Mesenchymal stem cell (in vitro differentiated cells and primary cell): ENCODE measurements around the gene PDHX.

Experiments used
- DNase-seq: peaks from one replicate; pipeline ENCODE4 v3.0.0-alpha.2; 2013
- H2AFZ ChIP-seq: one replicate; pipeline ENCODE4 v1.6.1; 2013; ENCODE audit warnings: low read depth, mild to moderate bottlenecking, control low read depth, inconsistent platforms, low read length, moderate library complexity
- H2AK5ac ChIP-seq: 2 replicates; pipeline ENCODE4 v1.6.1; 2013; ENCODE audit warnings: low read length, moderate library complexity, mild to moderate bottlenecking, inconsistent platforms; ENCODE audit not compliant: severe bottlenecking
- H2BK120ac ChIP-seq: one replicate; pipeline ENCODE4 v1.6.1; 2013; ENCODE audit warnings: low read depth, mild to moderate bottlenecking, inconsistent platforms, low read length, moderate library complexity
- H2BK12ac ChIP-seq, 2 experiments: one replicate each; pipeline ENCODE4 v1.6.1; 2013; ENCODE audit warnings: inconsistent platforms in 2 of 2, low read length in 2 of 2, mild to moderate bottlenecking in 2 of 2, moderate library complexity in 2 of 2, control low read depth in 1 of 2
- H2BK15ac ChIP-seq: one replicate; pipeline ENCODE4 v1.6.1; 2013; ENCODE audit warnings: mild to moderate bottlenecking, low read depth, inconsistent platforms; ENCODE audit not compliant: poor library complexity, severe bottlenecking
- H2BK5ac ChIP-seq: 2 replicates; pipeline ENCODE4 v1.6.1; 2013; ENCODE audit warnings: low read depth, mild to moderate bottlenecking, low read length, control low read depth, inconsistent platforms; ENCODE audit not compliant: poor library complexity, severe bottlenecking
- H3K14ac ChIP-seq, 2 experiments: one replicate each; pipeline ENCODE4 v1.6.1; 2013; ENCODE audit warnings: inconsistent platforms in 2 of 2, low read length in 2 of 2, control low read depth in 1 of 2, mild to moderate bottlenecking in 1 of 2, moderate library complexity in 1 of 2
- H3K18ac ChIP-seq, 2 experiments: one replicate each; pipeline ENCODE4 v1.6.1; 2013; ENCODE audit warnings: inconsistent platforms in 2 of 2, low read length in 2 of 2, control low read depth in 1 of 2, low read depth in 1 of 2, mild to moderate bottlenecking in 1 of 2
- H3K23ac ChIP-seq, 2 experiments: one replicate each; pipeline ENCODE4 v1.6.1; 2013; ENCODE audit warnings: inconsistent platforms in 2 of 2, low read length in 2 of 2, mild to moderate bottlenecking in 2 of 2, moderate library complexity in 2 of 2, control low read depth in 1 of 2
- H3K27ac ChIP-seq: 2 replicates; pipeline ENCODE4 v1.5.1; 2013; ENCODE audit warnings: mild to moderate bottlenecking, moderate library complexity, low read length, control low read depth, inconsistent platforms; ENCODE audit not compliant: poor library complexity, severe bottlenecking
- H3K27me3 ChIP-seq, 2 experiments: 2 replicates each; pipeline versions ENCODE4 v1.6.1 to v1.7.0; 2013; ENCODE audit warnings: low read length in 2 of 2, mild to moderate bottlenecking in 2 of 2, moderate library complexity in 2 of 2, control low read depth in 1 of 2, inconsistent platforms in 1 of 2; ENCODE audit not compliant: control insufficient read depth in 1 of 2, insufficient read depth in 1 of 2
- H3K36me3 ChIP-seq, 2 experiments: 2 replicates each; pipeline versions ENCODE4 v1.6.1 to v1.7.0; 2013; ENCODE audit warnings: low read length in 2 of 2, control low read depth in 1 of 2, inconsistent platforms in 1 of 2, low read depth in 1 of 2, mild to moderate bottlenecking in 1 of 2; ENCODE audit not compliant: insufficient read depth in 2 of 2, control insufficient read depth in 1 of 2
- H3K4ac ChIP-seq, 2 experiments: one replicate each; pipeline ENCODE4 v1.6.1; 2013; ENCODE audit warnings: inconsistent platforms in 2 of 2, low read length in 2 of 2, mild to moderate bottlenecking in 2 of 2, moderate library complexity in 2 of 2, control low read depth in 1 of 2, low read depth in 1 of 2
- H3K4me1 ChIP-seq: 2 replicates; pipeline ENCODE4 v1.6.1; 2013; ENCODE audit warnings: low read depth, low read length, control low read depth; ENCODE audit not compliant: control insufficient read depth, insufficient read depth
- H3K4me2 ChIP-seq: 2 replicates; pipeline ENCODE4 v1.6.1; 2013; ENCODE audit warnings: low read length, mild to moderate bottlenecking, inconsistent platforms; ENCODE audit not compliant: poor library complexity, severe bottlenecking
- H3K4me3 ChIP-seq, 2 experiments: 2 replicates each; pipeline versions ENCODE4 v1.5.1 to v1.7.0; 2013; ENCODE audit warnings: low read length in 2 of 2, mild to moderate bottlenecking in 2 of 2, control low read depth in 1 of 2, low read depth in 1 of 2; ENCODE audit not compliant: insufficient read depth in 1 of 2
- H3K79me1 ChIP-seq: replicated peaks from 2 replicates; pipeline ENCODE4 v1.6.1; 2013; ENCODE audit warnings: mild to moderate bottlenecking, control low read depth, low read length, inconsistent platforms; ENCODE audit not compliant: poor library complexity, severe bottlenecking
- H3K9ac ChIP-seq: 2 replicates; pipeline ENCODE4 v1.7.0; 2013; ENCODE audit warnings: mild to moderate bottlenecking, low read length, moderate library complexity
- H3K9me3 ChIP-seq: 2 replicates; pipeline ENCODE4 v1.7.0; 2013; ENCODE audit warnings: mild to moderate bottlenecking, low read length; ENCODE audit not compliant: control insufficient read depth
- H4K8ac ChIP-seq: one replicate; pipeline ENCODE4 v1.6.1; 2013; ENCODE audit warnings: inconsistent platforms, mild to moderate bottlenecking, low read length, moderate library complexity
- H4K91ac ChIP-seq: one replicate; pipeline ENCODE4 v1.6.1; 2013; ENCODE audit warnings: mild to moderate bottlenecking, low read length, inconsistent platforms
- WGBS: methylation state at CpG from one replicate; pipeline ENCODE4 v1.1.7; 2013; ENCODE audit warnings: mixed read lengths; 5-methylcytosine and 5-hydroxymethylcytosine counted together

The PDHX gene

DNA sequence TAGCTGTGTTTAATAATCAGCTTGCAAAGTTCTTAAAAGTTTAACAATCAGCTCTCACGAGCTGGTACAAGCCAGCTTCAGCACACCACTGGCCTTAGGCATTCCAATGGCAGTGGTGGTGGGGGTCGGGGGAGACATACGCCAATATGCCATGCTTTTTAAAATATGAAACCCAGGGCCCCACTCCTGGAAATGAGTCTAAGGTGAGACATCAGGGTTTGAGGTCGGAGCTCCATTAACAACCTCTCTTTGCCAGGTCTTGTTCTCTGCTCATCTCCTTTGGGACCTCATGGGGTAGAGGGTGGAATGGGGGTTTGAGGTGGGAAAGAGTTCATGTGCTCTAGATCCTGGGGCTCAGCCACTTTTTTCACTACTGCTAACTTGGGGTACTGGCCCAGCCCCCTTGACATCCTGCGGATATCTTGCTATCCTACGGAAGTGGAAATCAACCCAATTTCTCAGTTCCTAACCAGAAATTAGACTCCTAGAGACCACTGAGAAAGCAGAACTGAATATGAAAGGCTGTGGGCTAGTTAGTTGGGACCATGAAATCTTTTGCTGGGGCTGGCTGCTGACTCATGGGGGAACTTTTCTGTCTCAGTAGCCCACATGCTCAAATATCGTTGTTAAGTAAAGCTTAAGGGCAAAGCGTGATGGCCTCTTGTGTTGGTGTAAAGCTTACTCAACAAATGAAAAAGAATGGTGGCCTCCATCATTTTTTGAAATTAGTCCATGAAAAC, 90.1 kb downstream of the PDHX start:
- no peak overlapping the region for H2BK5ac ChIP-seq
- peak overlapping the region; percentile 90 for H2AK5ac ChIP-seq
- peak overlapping the region in 1 of 2 experiments; percentile 77 for H2BK12ac ChIP-seq
- no peak overlapping the region for H2BK120ac ChIP-seq
- 98% methylated on average over 6 of the region's 8 CpGs for WGBS
- H3K27ac ChIP-seq = no peak overlapping the region
- H3K4ac ChIP-seq = peak overlapping the region in 1 of 2 experiments; percentile 49
- no peak overlapping the region for H3K4me2 ChIP-seq
- H3K14ac ChIP-seq = no peak overlapping the region
- no peak overlapping the region for H4K91ac ChIP-seq
- no peak overlapping the region for H2AFZ ChIP-seq
- no peak overlapping the region for H3K18ac ChIP-seq
- no peaks in the 10 kb centered on the region for H3K9me3 ChIP-seq
- H3K4me3 ChIP-seq = no peak overlapping the region
- peak overlapping the region; percentile 63 for H2BK15ac ChIP-seq
- no peaks in the 10 kb centered on the region for H3K36me3 ChIP-seq
- no peak overlapping the region for H4K8ac ChIP-seq
- H3K27me3 ChIP-seq = no peaks in the 10 kb centered on the region
- H3K79me1 ChIP-seq = peaks cover 1% of the 10 kb centered on the region
- H3K23ac ChIP-seq = no peak overlapping the region
- peaks cover 5% of the 10 kb centered on the region for H3K4me1 ChIP-seq
- H3K9ac ChIP-seq = no peak overlapping the region
- no peak for DNase-seq

GRCh38 chr11:35007277-35007676, 90.9 kb downstream of the PDHX start:
- Histone ChIP-seq H3K14ac (no peak overlapping the region), H3K36me3 (no peaks in the 10 kb centered on the region), H2BK5ac (no peak overlapping the region), H3K18ac (no peak overlapping the region), H2BK12ac (no peak overlapping the region), H2BK120ac (no peak overlapping the region), H3K4me3 (no peak overlapping the region), H2AFZ (no peak overlapping the region), H3K23ac (no peak overlapping the region), H3K4me1 (peaks cover 7% of the 10 kb centered on the region), H3K27me3 (no peaks in the 10 kb centered on the region), H4K8ac (no peak overlapping the region), H3K9me3 (no peaks in the 10 kb centered on the region), H4K91ac (no peak overlapping the region), H3K4ac (no peak overlapping the region), H2AK5ac (no peak overlapping the region), H3K9ac (no peak overlapping the region), H3K27ac (no peak overlapping the region), H3K4me2 (no peak overlapping the region), H3K79me1 (peaks cover 1% of the 10 kb centered on the region), H2BK15ac (no peak overlapping the region)
- WGBS = 73% methylated on average over 1 of the region's 2 CpGs
- DNase-seq = no peak

- H3K27ac ChIP-seq = peak overlapping the region; percentile 65
- peaks cover 7% of the 10 kb centered on the region for H3K4me1 ChIP-seq
- no peaks in the 10 kb centered on the region for H3K27me3 ChIP-seq
- H3K4me3 ChIP-seq = no peak overlapping the region
- H3K79me1 ChIP-seq = peaks cover 1% of the 10 kb centered on the region
- no peaks in the 10 kb centered on the region for H3K9me3 ChIP-seq
- no peak overlapping the region for H2BK15ac ChIP-seq
- H3K23ac ChIP-seq = no peak overlapping the region
- 81% methylated on average over 4 of the region's 5 CpGs for WGBS
- H4K91ac ChIP-seq = no peak overlapping the region
- H2BK12ac ChIP-seq = no peak overlapping the region
- H3K36me3 ChIP-seq = no peaks in the 10 kb centered on the region
- H2AFZ ChIP-seq = no peak overlapping the region
- no peak overlapping the region for H3K4ac ChIP-seq
- no peak overlapping the region for H3K18ac ChIP-seq
- H3K4me2 ChIP-seq = no peak overlapping the region
- no peak overlapping the region for H3K14ac ChIP-seq
- peak; percentile 48 for DNase-seq
- H4K8ac ChIP-seq = no peak overlapping the region
- peak overlapping the region; percentile 55 for H3K9ac ChIP-seq
- H2BK120ac ChIP-seq = no peak overlapping the region
- no peak overlapping the region for H2BK5ac ChIP-seq
- no peak overlapping the region for H2AK5ac ChIP-seq
Observed at GRCh38 chr11:35009191-35009943, 92.9 kb downstream of the PDHX start.

- no peak overlapping the region for H4K91ac ChIP-seq
- H2BK12ac ChIP-seq = no peak overlapping the region
- no peak overlapping the region for H3K14ac ChIP-seq
- H2AFZ ChIP-seq = no peak overlapping the region
- WGBS = 50% methylated on average over 2 of the region's 3 CpGs
- H2BK5ac ChIP-seq = no peak overlapping the region
- H3K4me1 ChIP-seq = peaks cover 7% of the 10 kb centered on the region
- no peak overlapping the region for H2BK120ac ChIP-seq
- peak overlapping the region in 1 of 2 experiments; percentile 19 for H3K18ac ChIP-seq
- H2BK15ac ChIP-seq = no peak overlapping the region
- H3K9ac ChIP-seq = peak overlapping the region; percentile 55
- no peak overlapping the region for H3K4me2 ChIP-seq
- no peak overlapping the region for H3K23ac ChIP-seq
- H3K79me1 ChIP-seq = peaks cover 1% of the 10 kb centered on the region
- no peaks in the 10 kb centered on the region for H3K36me3 ChIP-seq
- H3K27me3 ChIP-seq = no peaks in the 10 kb centered on the region
- H3K9me3 ChIP-seq = no peaks in the 10 kb centered on the region
- H2AK5ac ChIP-seq = peak overlapping the region; percentile 88
- peak overlapping the region; percentile 65 for H3K27ac ChIP-seq
- no peak for DNase-seq
- peak overlapping the region in 1 of 2 experiments; percentile 51 for H3K4ac ChIP-seq
- no peak overlapping the region for H3K4me3 ChIP-seq
- H4K8ac ChIP-seq = no peak overlapping the region
Observed at GRCh38 chr11:35009944-35010342, 93.5 kb downstream of the PDHX start.
